ENCODE data around the gene RAPH1. TPM values are rescaled to one million over a fixed set of nuclear protein-coding genes. Genes with fewer than 3 reads are reported as not detected.
A peak's percentile ranks its signal among the peaks of the same experiment; 100 is the strongest.
"Not testable (repeated sequence)": the region's sequence is repeated elsewhere in the genome, so short reads cannot be mapped to it uniquely, and the experiment has no call there.

The RAPH1 gene
- total RNA-seq, 1 donor from 2014 or later: 42.8 TPM

- H3K27me3 ChIP-seq (ENCODE audit: control insufficient read depth in 3 of 3, insufficient read depth in 3 of 3, low read length in 3 of 3): no peaks in the 10 kb centered on the region
- no peaks in the 10 kb centered on the region for H3K9me3 ChIP-seq (ENCODE audit: control insufficient read depth in 3 of 3, low read length in 3 of 3)
- H3K4me3 ChIP-seq (ENCODE audit: low read length in 3 of 3): peak overlapping the region; percentile 81 to 88 (median 83)
- peak overlapping the region; percentile 82 for H3K27ac ChIP-seq (ENCODE audit: low read depth, low read length)
- peak overlapping the region; percentile 78 to 84 (median 81) for H3K9ac ChIP-seq (ENCODE audit: low read depth in 1 of 3, low read length in 3 of 3)
- peaks cover 10 to 14% (median 13%) of the 10 kb centered on the region in 3 donors for H3K4me1 ChIP-seq (ENCODE audit: control insufficient read depth in 3 of 3, insufficient read depth in 3 of 3, low read length in 3 of 3)
- no peaks in the 10 kb centered on the region for H3K36me3 ChIP-seq (ENCODE audit: control insufficient read depth in 3 of 3, insufficient read depth in 3 of 3, low read length in 3 of 3)
These were observed 1.2 kb downstream of the RAPH1 start for GRCh38 chr2:203533676-203534591.

DNA sequence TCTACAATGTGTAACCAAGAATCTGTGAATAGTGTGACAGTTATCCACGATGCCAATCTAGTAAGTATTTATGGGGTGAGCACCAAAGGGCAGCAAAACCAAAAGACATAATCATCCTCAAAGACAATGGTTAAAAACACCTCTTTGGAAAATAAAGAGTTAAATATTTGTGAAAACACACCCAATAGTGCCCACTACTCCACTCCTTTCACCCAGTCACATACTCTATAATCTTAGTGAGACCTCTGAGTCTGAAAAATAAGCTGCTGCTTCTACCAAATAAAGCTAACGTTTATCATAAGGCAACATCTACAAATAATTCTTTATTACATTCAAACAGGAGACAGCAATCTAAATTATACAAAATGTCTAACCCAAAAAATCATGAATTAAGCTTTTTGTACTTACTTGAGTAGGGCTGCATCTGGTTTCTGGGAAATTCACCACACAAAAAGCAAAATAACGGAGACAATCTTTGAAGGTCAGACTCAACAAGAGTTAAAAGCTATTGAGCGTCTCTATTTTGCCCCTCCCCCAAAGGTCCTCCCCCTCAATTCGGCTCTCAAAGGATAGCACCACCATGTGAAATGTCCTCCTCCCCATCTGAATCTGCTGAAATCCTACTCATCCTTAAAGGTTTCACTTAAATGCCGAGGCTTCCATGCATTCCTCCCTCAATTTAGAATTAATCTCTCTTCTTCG lies 2.0 kb downstream of the RAPH1 start:
- Histone ChIP-seq H3K9ac (ENCODE audit: low read depth in 1 of 3, low read length in 3 of 3) (peak overlapping the region in 1 of 3 donors; percentile 53), H3K36me3 (ENCODE audit: control insufficient read depth in 3 of 3, insufficient read depth in 3 of 3, low read length in 3 of 3) (no peaks in the 10 kb centered on the region), H3K4me1 (ENCODE audit: control insufficient read depth in 3 of 3, insufficient read depth in 3 of 3, low read length in 3 of 3) (peaks cover 10 to 14% (median 13%) of the 10 kb centered on the region in 3 donors), H3K27me3 (ENCODE audit: control insufficient read depth in 3 of 3, insufficient read depth in 3 of 3, low read length in 3 of 3) (no peaks in the 10 kb centered on the region), H3K4me3 (ENCODE audit: low read length in 3 of 3) (peak overlapping the region; percentile 81 to 88 (median 83)), H3K9me3 (ENCODE audit: control insufficient read depth in 3 of 3, low read length in 3 of 3) (no peaks in the 10 kb centered on the region), H3K27ac (ENCODE audit: low read depth, low read length) (no peak overlapping the region)

- Histone ChIP-seq H3K4me3 (ENCODE audit: low read length in 3 of 3) (no peak overlapping the region), H3K36me3 (ENCODE audit: control insufficient read depth in 3 of 3, insufficient read depth in 3 of 3, low read length in 3 of 3) (no peaks in the 10 kb centered on the region), H3K4me1 (ENCODE audit: control insufficient read depth in 3 of 3, insufficient read depth in 3 of 3, low read length in 3 of 3) (peaks cover 0 to 2% (median under 1%) of the 10 kb centered on the region in 3 donors), H3K9ac (ENCODE audit: low read depth in 1 of 3, low read length in 3 of 3) (no peak overlapping the region), H3K27ac (ENCODE audit: low read depth, low read length) (no peak overlapping the region), H3K9me3 (ENCODE audit: control insufficient read depth in 3 of 3, low read length in 3 of 3) (no peaks in the 10 kb centered on the region), H3K27me3 (ENCODE audit: control insufficient read depth in 3 of 3, insufficient read depth in 3 of 3, low read length in 3 of 3) (no peaks in the 10 kb centered on the region)
These were observed 7.4 kb downstream of the RAPH1 start for GRCh38 chr2:203527719-203528118.

DNA sequence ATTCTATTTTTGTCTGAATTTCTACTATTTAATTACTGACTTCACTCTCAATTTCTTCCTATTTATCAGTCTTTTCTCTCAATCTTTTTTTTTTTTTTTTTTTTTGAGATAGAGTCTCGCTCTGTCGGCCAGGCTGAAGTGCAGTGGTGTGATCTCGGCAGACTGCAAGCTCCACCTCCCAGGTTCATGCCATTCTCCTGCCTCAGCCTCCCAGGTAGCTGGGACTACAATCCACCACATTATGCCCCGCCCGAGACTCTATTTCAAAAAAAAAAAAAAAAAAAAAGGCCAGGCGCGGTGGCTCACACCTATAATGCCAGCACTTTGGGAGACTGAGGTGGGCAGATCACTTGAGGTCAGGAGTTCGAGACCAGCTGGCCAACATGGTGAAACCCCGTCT lies 21.8 kb downstream of the RAPH1 start:
- H3K4me3 ChIP-seq (ENCODE audit: low read length in 3 of 3); H3K27me3 ChIP-seq (ENCODE audit: control insufficient read depth in 3 of 3, insufficient read depth in 3 of 3, low read length in 3 of 3); H3K4me1 ChIP-seq (ENCODE audit: control insufficient read depth in 3 of 3, insufficient read depth in 3 of 3, low read length in 3 of 3): not testable (repeated sequence)

DNA sequence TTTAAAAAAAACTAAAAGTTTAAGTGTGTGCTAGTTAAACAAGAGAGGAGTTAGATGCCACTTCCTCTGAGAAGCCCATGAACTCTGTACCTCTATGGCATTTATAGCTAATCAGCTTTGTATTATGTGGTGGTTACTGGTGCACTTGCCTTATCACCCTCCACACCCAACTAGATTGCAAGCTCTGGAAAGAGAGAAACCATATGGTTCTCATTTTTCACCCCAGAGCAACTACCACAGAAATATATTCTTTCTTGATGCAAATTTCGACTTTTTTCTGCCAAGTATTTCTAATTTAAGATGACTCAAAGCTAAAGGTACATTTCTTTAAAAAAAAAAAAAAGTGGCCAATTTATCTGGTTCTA lies 24.2 kb downstream of the RAPH1 start:
- no peaks in the 10 kb centered on the region for H3K9me3 ChIP-seq (ENCODE audit: control insufficient read depth in 3 of 3, low read length in 3 of 3)

More for the DNA sequence above, 21.8 kb downstream of the RAPH1 start:
- H3K27ac ChIP-seq (ENCODE audit: low read depth, low read length); H3K9me3 ChIP-seq (ENCODE audit: control insufficient read depth in 3 of 3, low read length in 3 of 3); H3K9ac ChIP-seq (ENCODE audit: low read depth in 1 of 3, low read length in 3 of 3); H3K36me3 ChIP-seq (ENCODE audit: control insufficient read depth in 3 of 3, insufficient read depth in 3 of 3, low read length in 3 of 3): not testable (repeated sequence)

DNA sequence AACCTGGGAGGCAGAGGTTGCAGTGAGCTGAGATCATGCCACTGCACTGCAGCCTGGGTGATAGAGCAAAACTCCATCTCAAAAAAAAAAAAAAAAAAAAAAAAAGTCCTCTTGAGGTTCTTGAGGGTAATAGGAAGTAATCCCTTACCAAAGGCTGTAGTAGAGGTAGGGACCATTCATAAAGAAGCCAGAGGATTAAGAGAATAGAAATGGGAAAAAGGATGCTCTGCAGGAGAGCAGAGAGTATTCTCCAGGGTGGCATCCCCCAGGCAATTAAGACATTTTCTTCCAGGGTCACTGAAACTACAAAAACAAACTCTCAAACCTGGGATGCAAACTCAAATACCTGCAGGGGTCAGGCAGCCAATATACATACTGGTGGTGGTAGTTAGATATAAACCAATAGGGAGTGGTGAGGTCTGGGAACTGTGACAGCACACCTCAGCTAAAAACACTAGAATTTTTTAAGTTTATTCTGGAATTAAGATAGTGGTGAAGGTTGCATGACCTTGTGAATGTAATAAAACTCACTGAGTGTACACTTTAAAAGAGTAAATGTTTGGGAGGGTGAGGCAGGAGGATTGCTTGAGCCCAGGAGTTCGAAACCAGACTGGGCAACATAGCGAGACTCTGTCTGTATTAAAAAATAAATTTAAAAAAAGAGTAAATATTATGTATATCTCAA lies 24.7 kb downstream of the RAPH1 start:
- no peak overlapping the region for H3K9ac ChIP-seq (ENCODE audit: low read depth in 1 of 3, low read length in 3 of 3)
- no peaks in the 10 kb centered on the region for H3K27me3 ChIP-seq (ENCODE audit: control insufficient read depth in 3 of 3, insufficient read depth in 3 of 3, low read length in 3 of 3)
- no peak overlapping the region for H3K4me3 ChIP-seq (ENCODE audit: low read length in 3 of 3)
- no peaks in the 10 kb centered on the region for H3K36me3 ChIP-seq (ENCODE audit: control insufficient read depth in 3 of 3, insufficient read depth in 3 of 3, low read length in 3 of 3)
- H3K27ac ChIP-seq (ENCODE audit: low read depth, low read length): no peak overlapping the region
- H3K4me1 ChIP-seq (ENCODE audit: control insufficient read depth in 3 of 3, insufficient read depth in 3 of 3, low read length in 3 of 3): no peaks in the 10 kb centered on the region
- no peaks in the 10 kb centered on the region for H3K9me3 ChIP-seq (ENCODE audit: control insufficient read depth in 3 of 3, low read length in 3 of 3)

More for the DNA sequence above, 24.2 kb downstream of the RAPH1 start:
- no peak overlapping the region for H3K4me3 ChIP-seq (ENCODE audit: low read length in 3 of 3)
- H3K36me3 ChIP-seq (ENCODE audit: control insufficient read depth in 3 of 3, insufficient read depth in 3 of 3, low read length in 3 of 3): no peaks in the 10 kb centered on the region
- H3K27ac ChIP-seq (ENCODE audit: low read depth, low read length): no peak overlapping the region
- no peak overlapping the region for H3K9ac ChIP-seq (ENCODE audit: low read depth in 1 of 3, low read length in 3 of 3)
- H3K4me1 ChIP-seq (ENCODE audit: control insufficient read depth in 3 of 3, insufficient read depth in 3 of 3, low read length in 3 of 3): no peaks in the 10 kb centered on the region
- no peaks in the 10 kb centered on the region for H3K27me3 ChIP-seq (ENCODE audit: control insufficient read depth in 3 of 3, insufficient read depth in 3 of 3, low read length in 3 of 3)

GRCh38 chr2:203503460-203503859 lies 31.6 kb downstream of the RAPH1 start:
- not testable (repeated sequence) for H3K27me3 ChIP-seq (ENCODE audit: control insufficient read depth in 3 of 3, insufficient read depth in 3 of 3, low read length in 3 of 3); H3K4me3 ChIP-seq (ENCODE audit: low read length in 3 of 3); H3K9ac ChIP-seq (ENCODE audit: low read depth in 1 of 3, low read length in 3 of 3); H3K36me3 ChIP-seq (ENCODE audit: control insufficient read depth in 3 of 3, insufficient read depth in 3 of 3, low read length in 3 of 3); H3K27ac ChIP-seq (ENCODE audit: low read depth, low read length); H3K9me3 ChIP-seq (ENCODE audit: control insufficient read depth in 3 of 3, low read length in 3 of 3); H3K4me1 ChIP-seq (ENCODE audit: control insufficient read depth in 3 of 3, insufficient read depth in 3 of 3, low read length in 3 of 3)

DNA sequence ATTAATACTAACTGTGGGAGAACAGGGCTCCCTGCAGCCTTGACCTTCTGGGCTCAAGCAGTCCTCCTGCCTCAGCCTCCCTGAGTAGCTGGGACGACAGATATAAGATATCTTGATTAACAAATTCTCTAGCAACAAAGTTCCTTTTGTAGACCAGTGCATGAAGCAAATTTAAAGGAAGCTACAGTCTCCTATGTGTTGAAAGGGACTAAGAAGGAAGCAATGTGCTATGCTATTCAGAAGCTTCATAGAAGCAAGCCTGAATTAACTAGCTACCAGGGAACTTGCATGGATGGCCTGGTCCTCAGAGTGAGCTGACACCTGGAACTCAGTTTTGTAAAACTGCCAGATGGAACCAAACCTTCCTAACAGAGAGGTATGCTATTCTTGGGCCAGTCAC lies 33.2 kb downstream of the RAPH1 start:
- Histone ChIP-seq H3K27ac (ENCODE audit: low read depth, low read length) (no peak overlapping the region), H3K4me1 (ENCODE audit: control insufficient read depth in 3 of 3, insufficient read depth in 3 of 3, low read length in 3 of 3) (peaks cover 0 to 7% (median 7%) of the 10 kb centered on the region in 3 donors), H3K27me3 (ENCODE audit: control insufficient read depth in 3 of 3, insufficient read depth in 3 of 3, low read length in 3 of 3) (no peaks in the 10 kb centered on the region), H3K4me3 (ENCODE audit: low read length in 3 of 3) (no peak overlapping the region), H3K9ac (ENCODE audit: low read depth in 1 of 3, low read length in 3 of 3) (no peak overlapping the region), H3K9me3 (ENCODE audit: control insufficient read depth in 3 of 3, low read length in 3 of 3) (no peaks in the 10 kb centered on the region), H3K36me3 (ENCODE audit: control insufficient read depth in 3 of 3, insufficient read depth in 3 of 3, low read length in 3 of 3) (no peaks in the 10 kb centered on the region)

DNA sequence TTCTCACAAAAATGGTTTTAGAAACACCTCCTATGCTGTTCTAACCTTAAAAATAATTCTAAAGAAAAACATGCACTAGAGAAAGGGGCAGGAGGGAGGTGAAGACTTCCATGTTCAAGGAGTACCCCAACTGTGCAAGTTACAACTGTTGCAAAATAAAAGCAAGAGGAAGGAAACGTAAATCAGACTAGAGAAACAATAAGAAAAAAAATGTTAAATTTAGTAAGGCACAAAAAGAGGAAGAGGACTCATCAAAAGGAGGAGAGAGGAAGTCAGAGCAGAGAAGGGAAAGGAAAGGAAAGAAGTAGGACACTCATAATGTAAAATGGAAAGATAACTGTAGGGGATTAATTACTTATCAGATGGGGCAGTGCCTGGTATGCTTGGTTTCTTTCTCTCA lies 34.1 kb downstream of the RAPH1 start:
- H3K27me3 ChIP-seq (ENCODE audit: control insufficient read depth in 3 of 3, insufficient read depth in 3 of 3, low read length in 3 of 3): no peaks in the 10 kb centered on the region
- H3K4me3 ChIP-seq (ENCODE audit: low read length in 3 of 3): no peak overlapping the region
- no peaks in the 10 kb centered on the region for H3K36me3 ChIP-seq (ENCODE audit: control insufficient read depth in 3 of 3, insufficient read depth in 3 of 3, low read length in 3 of 3)
- H3K4me1 ChIP-seq (ENCODE audit: control insufficient read depth in 3 of 3, insufficient read depth in 3 of 3, low read length in 3 of 3): peaks cover 0 to 7% (median 7%) of the 10 kb centered on the region in 3 donors
- no peak overlapping the region for H3K9ac ChIP-seq (ENCODE audit: low read depth in 1 of 3, low read length in 3 of 3)
- H3K9me3 ChIP-seq (ENCODE audit: control insufficient read depth in 3 of 3, low read length in 3 of 3): no peaks in the 10 kb centered on the region
- H3K27ac ChIP-seq (ENCODE audit: low read depth, low read length): no peak overlapping the region
